ENCODE results near the gene SNORC.

SNORC gene

DNA sequence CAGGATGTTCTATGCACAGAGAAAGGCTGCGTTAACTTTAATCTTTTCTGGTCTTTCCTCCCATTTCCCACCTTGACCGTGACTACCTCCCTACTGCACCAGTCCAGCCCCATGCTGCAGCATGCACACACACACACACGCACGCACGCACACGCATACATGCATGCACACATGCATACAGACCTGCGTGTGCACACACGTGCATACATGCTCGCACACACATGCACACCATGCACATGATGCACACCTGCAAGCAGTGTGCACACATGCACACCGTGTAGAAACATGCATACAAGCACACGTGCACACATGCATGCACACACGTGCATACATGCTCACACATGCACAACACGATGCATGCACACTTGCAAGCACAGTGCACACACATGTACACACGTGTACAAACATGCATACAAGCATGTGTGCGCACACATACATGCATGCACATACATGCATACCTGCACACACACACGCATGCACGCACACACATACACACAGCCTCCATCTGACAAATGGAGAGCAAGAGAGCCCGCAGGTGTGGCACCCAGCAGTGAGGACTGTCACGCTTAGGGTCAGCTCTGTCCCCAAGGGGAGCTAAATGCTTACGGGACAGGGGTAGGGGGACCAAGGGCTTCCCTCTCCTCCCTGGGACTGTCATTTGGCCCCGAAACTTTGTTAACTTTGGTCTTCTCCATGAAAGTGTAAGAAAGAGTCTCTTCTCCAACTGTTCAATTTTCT, 18.2 kb downstream of the SNORC start:
- no peak for DNase-seq (ENCODE audit: low read depth, low spot score)
- Histone ChIP-seq H3K27ac (no peak overlapping the region), H3K9ac (ENCODE audit: insufficient read length) (no peak overlapping the region), H3K9me3 (ENCODE audit: low read depth, low read length) (no peaks in the 10 kb centered on the region), H3K4me3 (no peak overlapping the region), H3K36me3 (ENCODE audit: insufficient read depth, low read length) (no peaks in the 10 kb centered on the region; the same call in 1 of the 2 replicates)
- TF ChIP-seq FOXP2 (optimal IDR thresholded peaks at IDR 0.05; ENCODE audit: control extremely low read depth, extremely low read length, insufficient read depth) (no peak), EZH2 (IDR thresholded peaks at IDR 0.05) (no peak), POLR2AphosphoS5 (IDR thresholded peaks at IDR 0.05; ENCODE audit: borderline replicate concordance, low read depth, low read length) (no peak)

DNA sequence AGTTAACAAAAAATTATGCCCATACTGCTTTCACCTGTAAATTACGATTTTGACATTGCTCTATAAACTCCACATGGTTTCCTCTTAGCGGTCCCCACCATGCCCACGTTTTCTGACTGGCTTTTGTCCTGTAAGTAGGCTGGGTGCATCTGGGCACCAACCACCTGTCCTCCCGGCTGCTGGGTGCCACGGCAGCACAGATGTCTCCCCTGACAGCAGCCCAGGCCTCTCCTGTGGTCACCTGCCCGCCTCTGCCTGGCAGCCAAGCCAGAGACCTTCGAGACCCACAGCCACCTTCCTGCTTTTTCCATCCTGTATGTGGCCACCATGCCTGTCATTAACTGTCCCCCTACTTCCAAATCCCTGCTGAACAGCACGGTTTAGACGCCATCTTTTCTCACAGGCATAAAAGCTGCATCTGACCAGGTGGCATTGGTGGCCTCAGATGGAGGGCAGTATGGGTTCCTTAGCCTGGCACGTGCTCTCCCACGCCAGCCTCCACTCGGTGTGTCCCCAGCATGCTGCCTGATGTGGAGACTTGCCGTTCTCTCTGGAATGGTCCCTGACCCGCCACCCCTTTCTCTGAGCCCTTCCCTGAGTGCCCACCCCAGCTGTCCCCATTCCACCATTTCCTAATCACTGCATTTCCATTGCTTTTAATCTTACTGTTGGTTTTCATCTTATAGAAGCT, 18.9 kb downstream of the SNORC start:
- no peak overlapping the region for H3K4me3 ChIP-seq
- no peaks in the 10 kb centered on the region; the same call in 1 of the 2 replicates for H3K36me3 ChIP-seq (ENCODE audit: insufficient read depth, low read length)
- H3K9ac ChIP-seq (ENCODE audit: insufficient read length), result no peak overlapping the region
- no peaks in the 10 kb centered on the region for H3K9me3 ChIP-seq (ENCODE audit: low read depth, low read length)
- TF ChIP-seq EZH2 (IDR thresholded peaks at IDR 0.05) (no peak), POLR2AphosphoS5 (IDR thresholded peaks at IDR 0.05; ENCODE audit: borderline replicate concordance, low read depth, low read length) (no peak), FOXP2 (optimal IDR thresholded peaks at IDR 0.05; ENCODE audit: control extremely low read depth, extremely low read length, insufficient read depth) (no peak)
- no peak overlapping the region for H3K27ac ChIP-seq
- no peak for DNase-seq (ENCODE audit: low read depth, low spot score)

DNA sequence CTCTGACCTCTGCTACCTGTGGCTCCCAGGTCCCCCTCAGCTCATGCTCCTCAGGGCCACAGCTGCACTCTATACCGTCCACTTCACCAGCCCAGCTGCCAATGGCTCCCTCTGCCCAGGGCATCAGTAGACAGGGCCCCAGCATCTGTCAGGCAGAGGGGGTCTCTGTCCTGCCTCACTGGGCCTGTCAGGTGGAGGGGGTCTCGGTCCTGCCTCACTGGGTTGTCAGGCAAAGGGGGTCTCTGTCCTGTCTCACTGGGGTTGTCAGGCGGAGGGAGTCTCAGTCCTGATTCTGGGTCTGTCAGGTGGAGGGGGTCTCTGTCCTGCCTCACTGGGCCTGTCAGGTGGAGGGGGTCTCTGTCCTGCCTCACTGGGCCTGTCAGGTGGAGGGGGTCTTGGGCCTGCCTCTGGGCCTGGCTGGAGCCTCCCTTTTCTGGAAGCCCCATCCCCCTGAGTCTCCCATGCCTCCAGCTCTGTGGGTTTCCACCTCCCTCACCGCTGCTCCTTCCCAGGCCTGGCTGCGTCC, 19.9 kb downstream of the SNORC start:
- Histone ChIP-seq H3K9ac (ENCODE audit: insufficient read length) (no peak overlapping the region), H3K27ac (no peak overlapping the region), H3K9me3 (ENCODE audit: low read depth, low read length) (no peaks in the 10 kb centered on the region), H3K4me3 (no peak overlapping the region), H3K36me3 (ENCODE audit: insufficient read depth, low read length) (no peaks in the 10 kb centered on the region; the same call in 1 of the 2 replicates)
- no peak for TF ChIP-seq POLR2AphosphoS5 (IDR thresholded peaks at IDR 0.05; ENCODE audit: borderline replicate concordance, low read depth, low read length)
- TF ChIP-seq FOXP2 (optimal IDR thresholded peaks at IDR 0.05; ENCODE audit: control extremely low read depth, extremely low read length, insufficient read depth), result no peak
- no peak for TF ChIP-seq EZH2 (IDR thresholded peaks at IDR 0.05)
- no peak for DNase-seq (ENCODE audit: low read depth, low spot score)

DNA sequence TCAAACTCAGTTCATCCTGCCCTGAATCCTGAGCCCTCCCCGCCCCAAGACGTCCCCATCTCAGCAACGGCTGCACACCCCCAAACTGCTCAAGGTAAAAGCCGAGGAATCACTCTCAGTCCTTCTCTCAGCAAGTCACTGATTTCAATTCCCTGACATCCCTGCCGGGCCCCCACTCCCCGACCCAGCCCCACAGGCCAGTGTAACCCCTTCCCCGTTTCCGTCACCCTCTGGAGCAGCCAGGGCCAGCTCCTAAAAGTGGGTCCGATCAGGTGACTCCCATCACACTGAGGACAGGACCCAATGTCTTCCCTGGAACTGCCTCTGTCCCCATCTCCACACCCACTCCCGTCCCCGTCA, 20.5 kb downstream of the SNORC start:
- no peak overlapping the region for H3K4me3 ChIP-seq
- TF ChIP-seq POLR2AphosphoS5 (IDR thresholded peaks at IDR 0.05; ENCODE audit: borderline replicate concordance, low read depth, low read length) (no peak), FOXP2 (optimal IDR thresholded peaks at IDR 0.05; ENCODE audit: control extremely low read depth, extremely low read length, insufficient read depth) (no peak), EZH2 (IDR thresholded peaks at IDR 0.05) (no peak)
- no peak overlapping the region for H3K9ac ChIP-seq (ENCODE audit: insufficient read length)
- no peaks in the 10 kb centered on the region; the same call in 1 of the 2 replicates for H3K36me3 ChIP-seq (ENCODE audit: insufficient read depth, low read length)
- H3K9me3 ChIP-seq (ENCODE audit: low read depth, low read length), result no peaks in the 10 kb centered on the region
- no peak overlapping the region for H3K27ac ChIP-seq
- no peak for DNase-seq (ENCODE audit: low read depth, low spot score)

DNA sequence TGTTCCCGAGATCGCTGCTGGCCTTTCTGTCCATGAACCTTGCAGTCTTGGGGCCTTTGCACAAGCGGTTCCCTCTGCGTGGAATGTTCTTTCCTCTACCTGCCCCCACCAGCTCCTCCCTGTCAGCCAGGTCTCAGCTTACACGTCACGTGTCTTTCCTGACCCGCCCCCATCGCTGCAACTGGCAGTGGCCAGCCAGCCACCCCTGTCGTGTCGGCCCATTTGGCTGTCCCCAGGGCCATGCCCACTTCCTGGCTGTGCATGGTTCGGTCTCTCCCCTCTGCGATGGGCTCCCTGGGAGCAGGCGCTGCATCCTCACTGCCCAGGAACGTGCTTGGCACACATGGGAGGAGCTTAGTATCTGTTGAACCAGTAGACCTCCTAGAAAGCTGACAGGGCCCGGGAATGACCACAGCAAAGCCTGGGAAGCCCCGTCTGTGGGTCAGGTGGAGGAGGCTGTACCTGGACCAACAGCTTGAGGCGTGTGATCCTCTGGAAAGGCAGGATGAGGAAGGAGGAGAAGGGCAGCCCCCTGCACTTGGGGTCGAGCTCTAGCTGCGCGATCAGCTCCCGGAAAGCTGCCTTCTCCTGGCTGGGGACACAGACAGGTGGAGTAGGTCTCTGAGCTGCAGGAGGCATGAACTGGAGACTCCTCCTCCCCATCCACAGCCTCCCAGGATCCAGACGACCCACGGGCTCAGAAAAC, 21.0 kb downstream of the SNORC start:
- Histone ChIP-seq H3K36me3 (ENCODE audit: insufficient read depth, low read length) (no peaks in the 10 kb centered on the region; the same call in 1 of the 2 replicates), H3K9me3 (ENCODE audit: low read depth, low read length) (no peaks in the 10 kb centered on the region), H3K4me3 (no peak overlapping the region), H3K27ac (no peak overlapping the region), H3K9ac (ENCODE audit: insufficient read length) (no peak overlapping the region)
- TF ChIP-seq FOXP2 (optimal IDR thresholded peaks at IDR 0.05; ENCODE audit: control extremely low read depth, extremely low read length, insufficient read depth) (no peak), EZH2 (IDR thresholded peaks at IDR 0.05) (no peak), POLR2AphosphoS5 (IDR thresholded peaks at IDR 0.05; ENCODE audit: borderline replicate concordance, low read depth, low read length) (no peak)
- DNase-seq (ENCODE audit: low read depth, low spot score), result no peak

DNA sequence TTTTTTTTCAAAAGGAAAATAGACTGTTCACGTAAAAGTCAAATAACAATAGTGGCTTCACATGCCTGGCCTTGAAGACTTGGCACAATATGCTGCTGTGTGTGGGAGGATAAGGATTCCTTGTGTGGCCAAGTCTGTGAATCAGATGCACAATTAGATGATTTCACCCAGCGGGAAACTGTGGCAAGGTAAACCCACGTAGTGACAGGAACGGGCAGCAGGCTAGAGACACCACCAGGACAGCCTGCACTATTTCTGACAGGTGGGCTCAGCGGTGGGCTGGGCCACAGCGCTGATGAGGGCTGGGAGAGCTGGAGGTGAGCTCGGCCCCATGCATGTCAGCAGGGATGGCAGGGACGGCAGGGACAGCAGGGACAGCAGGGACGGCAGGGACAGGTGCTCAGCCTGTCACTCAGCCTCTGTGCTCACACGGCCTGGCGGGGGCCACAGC, 21.6 kb downstream of the SNORC start:
- no peak overlapping the region for H3K4me3 ChIP-seq
- no peak overlapping the region for H3K9ac ChIP-seq (ENCODE audit: insufficient read length)
- TF ChIP-seq EZH2 (IDR thresholded peaks at IDR 0.05) (no peak), FOXP2 (optimal IDR thresholded peaks at IDR 0.05; ENCODE audit: control extremely low read depth, extremely low read length, insufficient read depth) (no peak)
- H3K27ac ChIP-seq, result no peak overlapping the region
- no peak for DNase-seq (ENCODE audit: low read depth, low spot score)
- no peaks in the 10 kb centered on the region for H3K9me3 ChIP-seq (ENCODE audit: low read depth, low read length)
- no peaks in the 10 kb centered on the region; the same call in 1 of the 2 replicates for H3K36me3 ChIP-seq (ENCODE audit: insufficient read depth, low read length)

DNA sequence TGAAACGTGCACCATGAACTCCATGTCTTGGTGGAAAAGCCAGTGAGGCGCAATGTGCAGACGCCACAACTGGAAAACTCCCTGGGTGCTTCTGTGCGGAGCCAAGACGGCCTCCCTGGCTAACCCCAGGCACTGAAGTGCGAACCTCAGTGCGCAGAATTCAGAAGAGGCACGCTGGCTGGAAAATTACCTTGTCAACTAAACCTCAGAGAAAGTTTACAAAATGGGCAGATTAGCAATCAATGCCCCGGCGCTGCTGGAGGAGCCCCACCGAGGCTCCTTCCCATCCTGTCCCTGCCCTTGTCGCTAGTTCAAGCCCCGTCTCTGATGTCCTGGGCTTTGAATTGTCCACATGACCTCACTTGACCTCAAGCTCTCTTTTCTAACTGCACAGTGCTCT, 22.2 kb downstream of the SNORC start:
- DNase-seq (ENCODE audit: low read depth, low spot score), result no peak
- Histone ChIP-seq H3K9ac (ENCODE audit: insufficient read length) (no peak overlapping the region), H3K36me3 (ENCODE audit: insufficient read depth, low read length) (no peaks in the 10 kb centered on the region; the same call in 1 of the 2 replicates), H3K4me3 (no peak overlapping the region), H3K27ac (no peak overlapping the region), H3K9me3 (ENCODE audit: low read depth, low read length) (no peaks in the 10 kb centered on the region)
- no peak for TF ChIP-seq POLR2AphosphoS5 (IDR thresholded peaks at IDR 0.05; ENCODE audit: borderline replicate concordance, low read depth, low read length)
- TF ChIP-seq EZH2 (IDR thresholded peaks at IDR 0.05), result no peak
- TF ChIP-seq FOXP2 (optimal IDR thresholded peaks at IDR 0.05; ENCODE audit: control extremely low read depth, extremely low read length, insufficient read depth), result no peak

DNA sequence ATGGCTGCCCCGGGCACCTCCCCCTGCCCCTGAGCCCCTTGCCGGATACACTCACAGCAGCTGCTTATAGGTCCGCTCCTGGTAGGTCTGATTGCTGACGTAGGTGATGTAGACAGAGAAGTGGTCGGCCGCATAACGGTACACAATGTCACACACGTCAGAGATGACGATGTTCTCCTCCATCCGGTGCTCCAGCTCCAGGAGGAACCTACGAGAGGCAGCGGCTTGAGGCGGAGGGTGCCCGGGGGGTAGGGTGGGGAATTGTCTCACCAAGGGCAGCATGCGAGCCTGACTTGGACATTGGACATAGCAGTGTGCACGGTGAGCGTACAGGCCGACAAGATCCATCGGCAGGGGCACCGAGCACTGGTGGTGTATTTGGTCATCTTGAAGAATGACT, 22.8 kb downstream of the SNORC start:
- H3K4me3 ChIP-seq, result no peak overlapping the region
- H3K27ac ChIP-seq, result no peak overlapping the region
- no peaks in the 10 kb centered on the region; the same call in 1 of the 2 replicates for H3K36me3 ChIP-seq (ENCODE audit: insufficient read depth, low read length)
- no peak for DNase-seq (ENCODE audit: low read depth, low spot score)
- TF ChIP-seq EZH2 (IDR thresholded peaks at IDR 0.05) (no peak), FOXP2 (optimal IDR thresholded peaks at IDR 0.05; ENCODE audit: control extremely low read depth, extremely low read length, insufficient read depth) (no peak), POLR2AphosphoS5 (IDR thresholded peaks at IDR 0.05; ENCODE audit: borderline replicate concordance, low read depth, low read length) (no peak)
- H3K9me3 ChIP-seq (ENCODE audit: low read depth, low read length), result no peaks in the 10 kb centered on the region
- no peak overlapping the region for H3K9ac ChIP-seq (ENCODE audit: insufficient read length)
